Left lung (tissue), 10 donors: Measurements from ENCODE around the gene ITSN1. TPM values are rescaled to one million over a fixed set of nuclear protein-coding genes. Genes with fewer than 3 reads are reported as not detected.

Experiments
- ATAC-seq: fragments of 200-7000 bp; cut with Tn5 transposase; one replicate; pipeline ENCODE4 v1.9.1; 2020; ENCODE audit warnings: moderate library complexity
- DNase-seq, 4 donors: peaks; one replicate each; pipeline ENCODE4 v3.0.0-alpha.2; 2013 to 2020
- H3K27ac ChIP-seq, 2 donors: fragments of 200-600 bp; sonication (generic) in 1 of 2; one replicate each; pipeline versions ENCODE4 v1.5.0 to v1.8.0; 2020 to 2021
- H3K27me3 ChIP-seq, 2 donors: fragments of 200-600 bp; sonication (generic) in 1 of 2; one replicate each; pipeline versions ENCODE4 v1.5.0 to v1.8.0; 2020 to 2021
- H3K36me3 ChIP-seq, 2 donors: fragments of 200-600 bp; sonication (generic) in 1 of 2; one replicate each; pipeline versions ENCODE4 v1.5.0 to v1.8.0; 2020 to 2021
- H3K4me1 ChIP-seq, 2 donors: fragments of 200-600 bp; one replicate each; pipeline ENCODE4 v1.8.0; 2021
- H3K4me3 ChIP-seq, 2 donors: fragments of 200-600 bp; sonication (generic) in 1 of 2; one replicate each; pipeline versions ENCODE4 v1.5.0 to v1.8.0; 2020 to 2021; ENCODE audit warnings: mild to moderate bottlenecking in 1 of 2
- H3K9me3 ChIP-seq, 2 donors: fragments of 200-600 bp; sonication (generic) in 1 of 2; one replicate each; pipeline versions ENCODE4 v1.5.0 to v1.8.0; 2020 to 2021
- CTCF ChIP-seq, 2 donors: fragments of 200-600 bp; sonication (generic) in 1 of 2; IDR thresholded peaks; one replicate each; pipeline versions ENCODE4 v1.5.0 to v1.8.0; 2021; ENCODE audit warnings: antibody characterized with exemption in 2 of 2
- intact Hi-C, 2 donors: fragments of 100-400 bp; cut with DNase I; formaldehyde crosslinking; loops; one replicate each; pipeline versions ENCODE4 v1.11.2 to v1.14.2; 2022
- polyA plus RNA-seq, 6 donors: library from polyadenylated mRNA; unstranded; fragments of 120-200 nt; gene quantifications; one replicate each; pipeline ENCODE4 v1.2.1, GENCODE V29; 2013; ENCODE audit not compliant: insufficient read length in 6 of 6
- total RNA-seq, 2 donors: library from RNA; stranded (reverse); fragmentation: NEBNext Ultra II Directional; extraction: Animal tissue kit (Norgen Biotek cat#: 25700); gene quantifications; one replicate each; pipeline ENCODE4 v1.2.1, GENCODE V29; 2021
- donor health status: DM: no; HTN: yes; CAD: no.
- donor health status: DM: no; HTN: no; CAD: no.

Gene ITSN1
- total and polyA plus RNA-seq, 8 donors: 38.9 to 59.1 (median 50.8) TPM

DNA sequence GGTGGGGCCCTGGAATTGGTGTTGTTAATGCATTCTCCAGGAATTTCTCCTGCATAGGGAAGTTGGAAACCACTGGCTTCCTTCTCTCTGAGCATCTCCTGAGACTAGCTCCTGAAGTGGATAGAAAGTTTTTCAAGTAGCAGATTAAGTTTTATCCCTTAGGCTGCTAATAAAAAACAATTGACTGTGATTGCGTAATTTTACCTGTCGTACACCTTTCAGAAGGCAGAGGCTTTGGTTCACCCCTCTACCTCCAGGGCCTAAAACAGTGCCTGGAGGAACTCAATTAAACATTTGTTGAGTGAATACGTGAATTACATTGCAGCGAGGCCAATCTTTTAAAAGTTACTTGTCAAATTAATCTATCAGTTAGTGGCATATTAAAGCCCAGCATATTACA is 3.4 kb downstream of the ITSN1 start:
- H3K9me3 ChIP-seq: no peaks in the 10 kb centered on the region
- H3K27ac ChIP-seq: peak overlapping the region in 1 of 2 donors; percentile 39
- H3K4me3 ChIP-seq: no peak overlapping the region
- DNase-seq (no peak), ATAC-seq (no peak)
- H3K36me3 ChIP-seq: no peaks in the 10 kb centered on the region
- intact Hi-C loops: loop anchor here in 1 of 2 donors (10.0 kb wide), 1 partner anchor 259 kb away; no protein-coding TSS in a partner anchor
- peaks cover 0 to 11% of the 10 kb centered on the region in 2 donors for H3K27me3 ChIP-seq
- TF ChIP-seq CTCF (IDR thresholded peaks at IDR 0.05): no peak
- H3K4me1 ChIP-seq: peaks cover 7 to 36% of the 10 kb centered on the region in 2 donors

- intact Hi-C loops: loop anchor here in 1 of 2 donors (10.0 kb wide), 1 partner anchor 257 kb away; no protein-coding TSS in a partner anchor
- no peaks in the 10 kb centered on the region for H3K9me3 ChIP-seq
These were observed 5.3 kb downstream of the ITSN1 start for GRCh38 chr21:33647587-33647986.

GRCh38 chr21:33648555-33648954 is 6.3 kb downstream of the ITSN1 start:
- Histone ChIP-seq H3K4me3 (no peak overlapping the region), H3K4me1 (peaks cover 6 to 27% of the 10 kb centered on the region in 2 donors), H3K27me3 (peaks cover 0 to 4% of the 10 kb centered on the region in 2 donors), H3K27ac (no peak overlapping the region), H3K9me3 (no peaks in the 10 kb centered on the region), H3K36me3 (no peaks in the 10 kb centered on the region)
- DNase-seq (no peak), ATAC-seq (no peak)
- intact Hi-C loops: loop anchor here in 1 of 2 donors (10.0 kb wide), 1 partner anchor 256 kb away; no protein-coding TSS in a partner anchor
- no peak for TF ChIP-seq CTCF (IDR thresholded peaks at IDR 0.05)

More at GRCh38 chr21:33647587-33647986, 5.3 kb downstream of the ITSN1 start:
- Histone ChIP-seq H3K36me3 (no peaks in the 10 kb centered on the region), H3K4me3 (no peak overlapping the region), H3K4me1 (peaks cover 7 to 31% of the 10 kb centered on the region in 2 donors), H3K27ac (no peak overlapping the region), H3K27me3 (peaks cover 0 to 11% of the 10 kb centered on the region in 2 donors)
- TF ChIP-seq CTCF (IDR thresholded peaks at IDR 0.05): no peak
- ATAC-seq: no peak
- DNase-seq: no peak

DNA sequence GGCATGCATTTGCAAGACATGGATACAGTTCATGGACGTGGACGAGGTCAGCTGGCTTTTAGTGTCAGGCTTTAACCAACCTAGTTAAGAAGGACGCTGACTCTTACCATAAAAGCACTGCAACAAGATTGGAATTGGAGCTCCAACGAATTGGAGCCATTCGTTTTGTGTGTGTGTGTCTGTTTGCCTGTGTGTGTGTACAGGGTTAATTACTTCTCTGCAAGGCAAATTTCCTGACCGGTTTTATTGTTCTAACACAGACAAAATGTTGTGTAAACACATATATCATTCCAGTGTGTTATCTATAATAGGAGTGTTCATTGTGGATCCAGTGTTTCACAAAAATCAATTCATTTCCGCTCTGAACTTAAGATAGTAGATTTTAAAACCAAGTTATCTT is 7.9 kb downstream of the ITSN1 start:
- DNase-seq (no peak), ATAC-seq (no peak)
- no peaks in the 10 kb centered on the region for H3K36me3 ChIP-seq
- H3K4me3 ChIP-seq: no peak overlapping the region
- H3K4me1 ChIP-seq: peaks cover 0 to 21% of the 10 kb centered on the region in 2 donors
- no peak overlapping the region for H3K27ac ChIP-seq
- no peaks in the 10 kb centered on the region for H3K9me3 ChIP-seq
- no peak for TF ChIP-seq CTCF (IDR thresholded peaks at IDR 0.05)
- intact Hi-C loops: no loop called here
- no peaks in the 10 kb centered on the region for H3K27me3 ChIP-seq

DNA sequence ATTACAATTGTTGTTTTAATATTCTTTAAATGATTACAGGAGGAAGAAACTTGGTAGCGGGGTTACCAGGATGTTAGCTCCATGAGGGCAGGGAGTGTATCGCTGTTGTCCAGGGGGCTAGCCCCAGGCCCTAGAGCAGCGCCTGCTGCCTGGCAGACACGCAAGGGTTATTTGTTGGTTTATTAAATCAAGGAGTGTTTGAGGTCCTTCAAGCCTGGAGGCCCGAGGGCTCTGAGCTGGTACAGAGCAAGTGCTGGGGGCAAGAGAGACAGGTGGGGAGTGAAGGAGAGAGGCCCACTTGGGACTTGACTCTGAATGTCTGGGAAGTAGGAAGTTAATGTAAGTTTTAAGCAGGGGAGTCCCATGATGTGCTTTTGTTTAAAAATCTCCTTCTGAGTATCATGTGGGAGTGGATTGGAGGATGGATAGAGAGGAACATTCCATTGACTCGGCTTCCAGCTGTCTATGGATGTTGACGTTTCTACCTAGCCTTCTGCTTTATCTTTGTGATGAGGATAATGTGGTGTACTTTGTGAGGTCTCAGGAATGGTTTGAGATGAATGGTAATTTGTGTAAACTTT is 8.7 kb downstream of the ITSN1 start:
- intact Hi-C loops: no loop called here
- Histone ChIP-seq H3K27me3 (no peaks in the 10 kb centered on the region), H3K9me3 (no peaks in the 10 kb centered on the region), H3K4me1 (peaks cover 0 to 25% of the 10 kb centered on the region in 2 donors), H3K4me3 (no peak overlapping the region), H3K36me3 (no peaks in the 10 kb centered on the region), H3K27ac (no peak overlapping the region)
- no peak for DNase-seq
- no peak for TF ChIP-seq CTCF (IDR thresholded peaks at IDR 0.05)
- no peak for ATAC-seq
